ENCODE measurements around the gene MRPS14. TPM values are rescaled to one million over a fixed set of nuclear protein-coding genes. Genes with fewer than 3 reads are reported as not detected.

The MRPS14 gene
- total RNA-seq, 2 experiments from 2014 or later = 35.5 to 49.6 TPM

DNA sequence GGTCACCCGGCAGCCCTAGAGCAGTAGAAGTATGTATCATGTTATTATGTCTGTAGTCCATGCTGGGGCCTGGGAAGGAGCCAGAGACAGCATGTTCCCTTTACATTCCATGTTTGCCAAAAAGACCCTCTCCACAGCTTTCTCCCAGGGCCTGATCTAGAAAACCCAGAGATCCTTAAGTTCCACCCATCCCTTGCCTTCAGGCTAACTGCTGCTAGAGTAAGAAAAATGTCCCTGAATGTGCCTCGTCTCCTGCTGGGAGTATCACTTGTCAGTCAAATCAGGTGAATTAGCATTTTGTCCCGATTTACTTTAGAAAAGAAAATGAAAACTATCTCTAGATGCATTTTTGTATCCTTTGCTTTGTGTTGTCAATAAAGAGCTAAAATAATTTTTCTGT, 13.3 kb upstream of the MRPS14 start:
- intact Hi-C loops (cut with micrococcal nuclease; ENCODE audit: unreplicated experiment) = no loop called here
- Histone ChIP-seq H3K4me3 (ENCODE audit: low read depth, low read length, poor library complexity, severe bottlenecking) (no peak overlapping the region), H3K9me3 (ENCODE audit: low read length) (no peaks in the 10 kb centered on the region), H2AFZ (ENCODE audit: low read length) (no peak overlapping the region), H3K9me2 (ENCODE audit: insufficient read depth, low read length) (no peaks in the 10 kb centered on the region), H3K36me3 (ENCODE audit: insufficient read depth, low read length) (no peaks in the 10 kb centered on the region), H3K27ac (ENCODE audit: low read depth, low read length, poor library complexity, severe bottlenecking) (no peak overlapping the region), H4K20me1 (ENCODE audit: insufficient read depth, low read length) (no peaks in the 10 kb centered on the region), H3K4me1 (ENCODE audit: insufficient read depth, low read length, poor library complexity, severe bottlenecking) (no peaks in the 10 kb centered on the region), H3K4me2 (ENCODE audit: low read length) (no peak overlapping the region), H3K79me2 (ENCODE audit: insufficient read depth, low read depth, low read length) (no peaks in the 10 kb centered on the region)
- no peak for DNase-seq (ENCODE audit: low spot score)
- no TSS peak for BruUV-seq (replicated peaks)
- TF ChIP-seq, protein P1, sequence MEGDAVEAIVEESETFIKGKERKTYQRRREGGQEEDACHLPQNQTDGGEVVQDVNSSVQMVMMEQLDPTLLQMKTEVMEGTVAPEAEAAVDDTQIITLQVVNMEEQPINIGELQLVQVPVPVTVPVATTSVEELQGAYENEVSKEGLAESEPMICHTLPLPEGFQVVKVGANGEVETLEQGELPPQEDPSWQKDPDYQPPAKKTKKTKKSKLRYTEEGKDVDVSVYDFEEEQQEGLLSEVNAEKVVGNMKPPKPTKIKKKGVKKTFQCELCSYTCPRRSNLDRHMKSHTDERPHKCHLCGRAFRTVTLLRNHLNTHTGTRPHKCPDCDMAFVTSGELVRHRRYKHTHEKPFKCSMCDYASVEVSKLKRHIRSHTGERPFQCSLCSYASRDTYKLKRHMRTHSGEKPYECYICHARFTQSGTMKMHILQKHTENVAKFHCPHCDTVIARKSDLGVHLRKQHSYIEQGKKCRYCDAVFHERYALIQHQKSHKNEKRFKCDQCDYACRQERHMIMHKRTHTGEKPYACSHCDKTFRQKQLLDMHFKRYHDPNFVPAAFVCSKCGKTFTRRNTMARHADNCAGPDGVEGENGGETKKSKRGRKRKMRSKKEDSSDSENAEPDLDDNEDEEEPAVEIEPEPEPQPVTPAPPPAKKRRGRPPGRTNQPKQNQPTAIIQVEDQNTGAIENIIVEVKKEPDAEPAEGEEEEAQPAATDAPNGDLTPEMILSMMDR (conservative IDR thresholded peaks at IDR 0.05; ENCODE audit: low read length) = no peak
- no peak for TF ChIP-seq EZH2phosphoT487 (IDR thresholded peaks at IDR 0.05; ENCODE audit: borderline replicate concordance, low read depth, low read length)
- POLR2A ChIA-PET = no interaction called here
- CTCF ChIA-PET (ENCODE audit: unreplicated experiment) = interaction anchor here (0.8 kb wide), 1 partner anchor 110 kb away, joined by 3 read pairs; no protein-coding TSS in a partner anchor

DNA sequence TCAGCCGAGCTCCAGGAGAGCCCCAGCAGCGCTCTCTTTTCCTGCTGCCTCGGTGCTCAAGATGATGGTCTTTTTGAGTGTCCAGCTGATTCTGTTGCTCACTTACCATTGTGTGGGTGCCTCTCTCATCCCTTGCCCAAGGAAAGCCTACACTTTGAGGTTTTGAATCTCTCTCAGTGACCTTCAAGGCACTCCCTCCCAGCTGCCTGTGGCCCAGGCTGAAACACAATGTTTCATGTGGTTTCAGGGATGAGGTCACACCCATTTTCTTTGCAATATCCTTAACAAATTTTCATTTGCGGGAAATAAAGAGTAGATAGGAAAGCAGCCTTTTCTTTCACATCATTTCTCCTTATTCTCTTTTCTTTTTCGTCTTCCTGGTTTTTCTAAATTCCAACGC, 12.6 kb upstream of the MRPS14 start:
- Histone ChIP-seq H3K36me3 (ENCODE audit: insufficient read depth, low read length) (no peaks in the 10 kb centered on the region), H4K20me1 (ENCODE audit: insufficient read depth, low read length) (no peaks in the 10 kb centered on the region), H3K79me2 (ENCODE audit: insufficient read depth, low read depth, low read length) (no peaks in the 10 kb centered on the region), H3K9me2 (ENCODE audit: insufficient read depth, low read length) (no peaks in the 10 kb centered on the region), H3K4me2 (ENCODE audit: low read length) (no peak overlapping the region), H3K9me3 (ENCODE audit: low read length) (no peaks in the 10 kb centered on the region), H3K4me3 (ENCODE audit: low read depth, low read length, poor library complexity, severe bottlenecking) (no peak overlapping the region), H3K4me1 (ENCODE audit: insufficient read depth, low read length, poor library complexity, severe bottlenecking) (no peaks in the 10 kb centered on the region), H2AFZ (ENCODE audit: low read length) (no peak overlapping the region), H3K27ac (ENCODE audit: low read depth, low read length, poor library complexity, severe bottlenecking) (no peak overlapping the region)
- ChIA-PET CTCF (ENCODE audit: unreplicated experiment) (interaction anchor here (0.8 kb wide), 1 partner anchor 111 kb away, joined by 3 read pairs; no protein-coding TSS in a partner anchor), POLR2A (no interaction called here)
- no TSS peak for BruUV-seq (replicated peaks)
- intact Hi-C loops (cut with micrococcal nuclease; ENCODE audit: unreplicated experiment) = no loop called here
- DNase-seq (ENCODE audit: low spot score) = no peak
- TF ChIP-seq EZH2phosphoT487 (IDR thresholded peaks at IDR 0.05; ENCODE audit: borderline replicate concordance, low read depth, low read length) = no peak
- TF ChIP-seq, protein P1 (conservative IDR thresholded peaks at IDR 0.05; ENCODE audit: low read length) = no peak

DNA sequence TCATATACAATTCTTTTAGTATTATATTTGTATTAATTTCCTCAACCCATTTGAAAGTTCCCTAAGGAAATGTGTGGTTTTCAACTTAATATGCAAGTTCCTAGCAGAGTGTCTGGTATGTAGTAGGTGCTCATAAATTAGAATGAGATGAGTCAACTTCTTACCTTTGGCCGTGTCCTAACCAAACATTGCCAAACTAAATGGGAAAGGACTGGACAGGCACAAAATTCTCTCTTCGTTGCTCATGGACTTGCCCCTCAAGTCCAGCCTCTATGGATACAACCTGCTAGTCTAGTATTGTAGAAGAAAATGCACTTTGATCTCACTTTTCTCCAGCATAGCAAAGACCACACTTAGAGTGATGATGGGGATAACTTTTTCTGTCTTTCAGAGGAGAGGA, 11.6 kb upstream of the MRPS14 start:
- H3K9me3 ChIP-seq (ENCODE audit: low read length) = no peaks in the 10 kb centered on the region
- H4K20me1 ChIP-seq (ENCODE audit: insufficient read depth, low read length) = no peaks in the 10 kb centered on the region
- H3K9me2 ChIP-seq (ENCODE audit: insufficient read depth, low read length) = no peaks in the 10 kb centered on the region
- H2AFZ ChIP-seq (ENCODE audit: low read length) = no peak overlapping the region
- CTCF ChIA-PET (ENCODE audit: unreplicated experiment) = no interaction called here
- DNase-seq (ENCODE audit: low spot score) = no peak
- no peaks in the 10 kb centered on the region for H3K36me3 ChIP-seq (ENCODE audit: insufficient read depth, low read length)
- H3K79me2 ChIP-seq (ENCODE audit: insufficient read depth, low read depth, low read length) = no peaks in the 10 kb centered on the region
- TF ChIP-seq EZH2phosphoT487 (IDR thresholded peaks at IDR 0.05; ENCODE audit: borderline replicate concordance, low read depth, low read length) = no peak
- TF ChIP-seq, protein P1 (conservative IDR thresholded peaks at IDR 0.05; ENCODE audit: low read length) = no peak
- H3K4me2 ChIP-seq (ENCODE audit: low read length) = no peak overlapping the region
- intact Hi-C loops (cut with micrococcal nuclease; ENCODE audit: unreplicated experiment) = no loop called here
- BruUV-seq (replicated peaks) = no TSS peak
- no peaks in the 10 kb centered on the region for H3K4me1 ChIP-seq (ENCODE audit: insufficient read depth, low read length, poor library complexity, severe bottlenecking)
- H3K27ac ChIP-seq (ENCODE audit: low read depth, low read length, poor library complexity, severe bottlenecking) = no peak overlapping the region
- no peak overlapping the region for H3K4me3 ChIP-seq (ENCODE audit: low read depth, low read length, poor library complexity, severe bottlenecking)
- POLR2A ChIA-PET = no interaction called here

Data from OCI-LY7 (cell line).